Adrenal gland (tissue), 12 donors: ENCODE measurements around the gene NECAB2. TPM values are rescaled to one million over a fixed set of nuclear protein-coding genes. Genes with fewer than 3 reads are reported as not detected.

ENCODE experiments used
- DNase-seq, 7 donors: peaks; one replicate each; pipeline ENCODE4 v3.0.0-alpha.2; 2019 to 2020
- H3K27ac ChIP-seq, 5 donors: fragments of 200-600 bp; sonication (generic) in 4 of 5; 1 replicate in 3 of 5; 2 replicates in 2 of 5; pipeline versions ENCODE4 v1.5.1 to v1.8.0; 2016 to 2020; ENCODE audit warnings: mild to moderate bottlenecking in 1 of 5
- H3K27me3 ChIP-seq: fragments of 200-600 bp; 2 replicates; pipeline ENCODE4 v1.8.0; 2021
- H3K36me3 ChIP-seq, 2 donors: fragments of 200-600 bp; replicated peaks in 1 of 2; 1 replicate in 1 of 2; 2 replicates in 1 of 2; pipeline versions ENCODE4 v1.5.1 to v1.8.0; 2018 to 2022
- H3K4me1 ChIP-seq, 2 donors: fragments of 200-600 bp; replicated peaks in 1 of 2; 1 replicate in 1 of 2; 2 replicates in 1 of 2; pipeline versions ENCODE4 v1.5.1 to v1.8.0; 2018 to 2021
- H3K4me3 ChIP-seq, 4 donors: fragments of 200-600 bp; sonication (generic) in 3 of 4; one replicate each; pipeline ENCODE4 v1.5.1; 2016 to 2018
- H3K9me3 ChIP-seq, 3 donors: fragments of 200-600 bp; sonication (generic) in 1 of 3; replicated peaks in 1 of 3; 1 replicate in 2 of 3; 2 replicates in 1 of 3; pipeline versions ENCODE4 v1.5.1 to v1.8.0; 2016 to 2021
- POLR2A ChIP-seq, 2 donors: fragments of 450-650 bp; IDR thresholded peaks; one replicate each; pipeline ENCODE4 v1.6.1; 2017; ENCODE audit warnings: antibody characterized with exemption in 2 of 2, mild to moderate bottlenecking in 2 of 2, moderate library complexity in 1 of 2
- WGBS, 4 donors: extraction: QIAGEN DNeasy Blood & Tissue Kit in 2 of 4; methylation state at CpG; one replicate each; pipeline versions ENCODE4 v1.1.5 to v1.1.7; 2013 to 2017; 5-methylcytosine and 5-hydroxymethylcytosine counted together
- intact Hi-C, 2 donors: fragments of 100-400 bp; cut with DNase I; formaldehyde crosslinking; loops; one replicate each; pipeline versions ENCODE4 v1.14.1 to v1.15.0; 2022 to 2023
- polyA plus RNA-seq, 3 donors: library from polyadenylated mRNA; stranded (reverse); fragments of 200-250 nt in 2 of 3; fragments of 350-450 nt in 1 of 3; fragmentation: Illumina TruSeq in 1 of 3; extraction: RNeasy Lipid Tissue Mini Kit (QIAGEN cat#74804) in 1 of 3; gene quantifications; one replicate each; pipeline ENCODE4 v1.2.3, GENCODE V29; 2013 to 2014
- total RNA-seq, 9 donors: library from RNA; depleted of rRNA in 4 of 9; stranded (reverse); fragments of >200 nt in 4 of 9; fragments of 120-200 nt in 1 of 9; fragmentation: NEBNext Ultra II Directional in 1 of 9; extraction: Animal tissue kit (Norgen Biotek cat#: 25700) in 1 of 9; gene quantifications; one replicate each; pipeline versions ENCODE4 v1.1.0 to v1.2.4, GENCODE V29; 2013 to 2023
- TF ChIP-seq, protein P1 (sequence below), 6 experiments: fragments of 450-650 bp in 4 of 6; fragments of 200-600 bp in 2 of 6; sonication (generic) in 1 of 6; IDR thresholded peaks; 1 replicate in 5 of 6; 2 replicates in 1 of 6; pipeline versions ENCODE4 v1.5.1 to v1.8.0; 2016 to 2021; ENCODE audit warnings: antibody characterized with exemption in 6 of 6, mild to moderate bottlenecking in 2 of 6, moderate library complexity in 1 of 6
- donor health status: healthy with polysubstance abuse.
- donor health status: Bipolar disorder and iron deficiency.
- donor health status: DM: yes; HTN: yes; CAD: no.
- donor health status: DM: no; HTN: no; CAD: no.
- donor health status: DM: no; HTN: no; CAD: no.
- donor health status: DM: yes; HTN: yes; CAD: no.

The NECAB2 gene
- total and polyA plus RNA-seq, 12 donors, result 0.14 to 2.1 (median 0.36) TPM; not detected in 3

DNA sequence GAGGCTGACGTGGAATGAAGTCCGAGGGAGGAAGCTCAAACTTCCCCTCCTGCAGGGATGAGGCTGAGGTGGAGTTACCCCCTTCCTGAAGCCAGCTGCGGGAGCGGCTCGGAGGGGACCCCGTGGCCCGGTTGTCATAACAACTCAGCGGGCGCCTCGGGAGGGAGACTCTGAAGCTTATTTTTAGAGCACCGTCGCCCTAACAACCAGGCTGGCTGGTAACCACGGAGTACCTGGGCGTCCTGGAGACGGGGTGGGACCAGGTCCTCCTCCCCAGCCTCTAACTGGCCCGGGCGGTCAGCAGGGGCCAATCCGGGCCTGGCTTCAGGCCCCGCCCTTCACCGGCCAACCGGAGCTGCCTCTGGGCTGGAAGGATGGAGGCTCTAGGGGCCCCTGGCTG lies 27.7 kb downstream of the NECAB2 start:
- Histone ChIP-seq H3K36me3 (no peaks in the 10 kb centered on the region), H3K4me1 (no peaks in the 10 kb centered on the region), H3K27ac (no peak overlapping the region), H3K27me3 (no peaks in the 10 kb centered on the region), H3K4me3 (no peak overlapping the region), H3K9me3 (no peaks in the 10 kb centered on the region)
- WGBS, 4 donors, result 32 to 50% (median 35%) methylated on average over 9 to 21 of the region's 21 CpGs
- intact Hi-C loops, result no loop called here
- DNase-seq, result peak in 3 of 7 donors; percentile 24 to 83 (median 37)
- TF ChIP-seq, protein P1, sequence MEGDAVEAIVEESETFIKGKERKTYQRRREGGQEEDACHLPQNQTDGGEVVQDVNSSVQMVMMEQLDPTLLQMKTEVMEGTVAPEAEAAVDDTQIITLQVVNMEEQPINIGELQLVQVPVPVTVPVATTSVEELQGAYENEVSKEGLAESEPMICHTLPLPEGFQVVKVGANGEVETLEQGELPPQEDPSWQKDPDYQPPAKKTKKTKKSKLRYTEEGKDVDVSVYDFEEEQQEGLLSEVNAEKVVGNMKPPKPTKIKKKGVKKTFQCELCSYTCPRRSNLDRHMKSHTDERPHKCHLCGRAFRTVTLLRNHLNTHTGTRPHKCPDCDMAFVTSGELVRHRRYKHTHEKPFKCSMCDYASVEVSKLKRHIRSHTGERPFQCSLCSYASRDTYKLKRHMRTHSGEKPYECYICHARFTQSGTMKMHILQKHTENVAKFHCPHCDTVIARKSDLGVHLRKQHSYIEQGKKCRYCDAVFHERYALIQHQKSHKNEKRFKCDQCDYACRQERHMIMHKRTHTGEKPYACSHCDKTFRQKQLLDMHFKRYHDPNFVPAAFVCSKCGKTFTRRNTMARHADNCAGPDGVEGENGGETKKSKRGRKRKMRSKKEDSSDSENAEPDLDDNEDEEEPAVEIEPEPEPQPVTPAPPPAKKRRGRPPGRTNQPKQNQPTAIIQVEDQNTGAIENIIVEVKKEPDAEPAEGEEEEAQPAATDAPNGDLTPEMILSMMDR (IDR thresholded peaks at IDR 0.05), result no peak
- TF ChIP-seq POLR2A (IDR thresholded peaks at IDR 0.05), result no peak

DNA sequence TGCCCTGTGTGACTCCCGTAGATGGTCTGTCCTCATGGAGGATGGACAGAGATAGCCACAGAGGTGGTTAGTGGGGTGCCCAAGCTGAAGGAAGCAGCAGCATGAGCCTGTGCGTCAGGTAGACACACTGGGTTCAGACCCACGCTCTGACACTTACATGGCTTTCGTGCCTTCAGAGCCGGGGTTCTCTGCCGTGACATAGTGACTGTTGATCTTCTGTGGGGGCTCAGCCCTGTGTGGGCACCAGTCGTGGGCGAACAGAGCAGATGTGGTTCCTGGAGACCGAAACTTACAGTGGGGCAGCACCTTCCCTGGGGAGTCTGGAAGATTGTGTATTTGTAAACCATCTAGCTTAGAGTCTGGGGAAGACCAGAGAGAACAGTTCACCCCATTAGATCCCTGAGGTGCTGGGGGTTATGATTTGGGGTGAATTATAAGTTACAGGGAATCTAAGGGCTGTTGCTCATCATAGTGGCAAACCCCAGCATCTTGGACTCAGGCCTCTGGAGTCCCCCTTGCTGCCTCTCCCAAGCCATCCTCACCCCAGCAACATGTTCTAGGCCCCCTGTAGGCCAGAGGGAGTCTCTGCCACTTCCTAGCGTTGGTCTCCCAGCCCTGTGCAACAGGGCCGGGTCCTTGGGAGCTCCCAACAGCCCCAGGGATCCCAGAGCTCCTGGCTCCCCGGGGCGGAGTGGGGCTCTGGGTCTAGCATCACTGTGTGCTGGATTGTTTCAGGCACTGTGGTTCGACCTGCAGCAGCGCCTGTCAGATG lies 28.6 kb downstream of the NECAB2 start:
- H3K9me3 ChIP-seq, result no peaks in the 10 kb centered on the region
- intact Hi-C loops, result no loop called here
- H3K4me1 ChIP-seq, result no peaks in the 10 kb centered on the region
- no peak overlapping the region for H3K4me3 ChIP-seq
- TF ChIP-seq, protein P1 (IDR thresholded peaks at IDR 0.05), result no peak
- TF ChIP-seq POLR2A (IDR thresholded peaks at IDR 0.05), result no peak
- H3K27me3 ChIP-seq, result no peaks in the 10 kb centered on the region
- WGBS, 4 donors, result 82 to 89% (median 83%) methylated on average over 12 to 15 of the region's 15 CpGs
- no peaks in the 10 kb centered on the region for H3K36me3 ChIP-seq
- no peak overlapping the region for H3K27ac ChIP-seq
- no peak for DNase-seq

DNA sequence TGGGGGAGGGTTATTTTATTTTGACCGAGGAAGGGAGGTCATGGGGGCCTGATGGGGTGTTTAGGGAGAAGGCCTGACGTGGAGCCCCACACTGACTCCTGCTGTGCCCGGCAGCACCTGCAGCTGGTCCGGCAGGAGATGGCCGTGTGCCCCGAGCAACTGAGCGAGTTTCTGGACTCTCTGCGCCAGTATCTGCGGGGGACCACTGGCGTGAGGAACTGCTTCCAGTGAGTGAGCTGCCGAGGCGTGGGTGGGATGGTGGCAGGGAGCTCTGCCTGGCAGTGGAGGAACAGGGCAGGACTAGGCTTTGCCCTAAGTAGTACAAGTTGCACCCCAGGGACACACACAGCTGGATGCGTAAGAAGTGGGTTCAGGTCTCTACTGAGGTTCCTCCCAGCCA lies 30.0 kb downstream of the NECAB2 start:
- Histone ChIP-seq H3K36me3 (no peaks in the 10 kb centered on the region), H3K4me1 (no peaks in the 10 kb centered on the region), H3K27me3 (no peaks in the 10 kb centered on the region), H3K27ac (no peak overlapping the region), H3K4me3 (no peak overlapping the region), H3K9me3 (no peaks in the 10 kb centered on the region)
- intact Hi-C loops, result no loop called here
- WGBS, 4 donors, result 84 to 90% (median 86%) methylated on average over 13 of the region's 13 CpGs
- TF ChIP-seq, protein P1 (IDR thresholded peaks at IDR 0.05), result no peak
- TF ChIP-seq POLR2A (IDR thresholded peaks at IDR 0.05), result no peak
- no peak for DNase-seq

DNA sequence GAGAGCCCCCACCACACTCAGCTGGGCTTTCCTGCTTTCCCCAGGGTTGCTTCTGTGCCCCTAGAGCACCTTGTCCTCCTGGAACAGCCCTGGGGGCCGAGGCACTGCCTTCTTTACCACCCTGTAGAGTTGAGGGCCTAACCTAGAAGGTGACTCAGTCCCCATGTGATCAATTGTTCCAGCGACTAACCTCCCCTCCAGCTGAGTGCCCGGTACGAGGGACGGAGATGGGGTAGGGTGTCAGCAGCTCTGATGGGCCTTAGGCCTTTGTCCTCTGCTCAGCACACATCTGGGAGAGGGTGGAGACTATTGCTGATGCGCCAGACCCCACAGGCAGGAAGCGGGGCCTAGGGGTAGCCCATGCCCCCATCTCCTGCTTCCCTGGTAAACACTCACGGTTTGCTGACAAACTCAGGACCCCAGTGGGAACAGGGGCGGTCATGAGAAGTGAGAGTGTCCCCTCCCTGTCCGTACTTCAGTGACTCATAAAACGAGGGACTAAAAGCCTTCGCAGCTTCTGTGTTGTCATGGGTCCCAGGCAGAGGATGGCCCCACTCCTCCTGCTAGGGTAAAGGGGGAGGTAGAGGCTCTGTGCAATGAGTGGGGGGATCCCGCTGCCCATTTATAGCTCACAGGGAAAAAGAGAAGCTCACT lies 33.1 kb downstream of the NECAB2 start:
- Histone ChIP-seq H3K4me1 (no peaks in the 10 kb centered on the region), H3K27me3 (no peaks in the 10 kb centered on the region), H3K9me3 (no peaks in the 10 kb centered on the region), H3K4me3 (no peak overlapping the region), H3K27ac (no peak overlapping the region), H3K36me3 (no peaks in the 10 kb centered on the region)
- DNase-seq, result no peak
- TF ChIP-seq, protein P1 (IDR thresholded peaks at IDR 0.05), result no peak
- TF ChIP-seq POLR2A (IDR thresholded peaks at IDR 0.05), result no peak
- WGBS, 4 donors, result 79 to 88% (median 86%) methylated on average over 9 to 13 of the region's 13 CpGs
- intact Hi-C loops, result no loop called here
